GM03348 (cell line): ENCODE measurements around the gene PHTF2.
A peak's percentile ranks its signal among the peaks of the same experiment; 100 is the strongest.
"Not testable (repeated sequence)": the region's sequence is repeated elsewhere in the genome, so short reads cannot be mapped to it uniquely, and the experiment has no call there.

Source experiments
- DNase-seq: peaks from one replicate; pipeline ENCODE4 v3.0.0; 2012; ENCODE audit warnings: low spot score

PHTF2 gene

GRCh38 chr7:77830649-77831355 lies 32.2 kb downstream of the PHTF2 start:
- no peak for DNase-seq

DNA sequence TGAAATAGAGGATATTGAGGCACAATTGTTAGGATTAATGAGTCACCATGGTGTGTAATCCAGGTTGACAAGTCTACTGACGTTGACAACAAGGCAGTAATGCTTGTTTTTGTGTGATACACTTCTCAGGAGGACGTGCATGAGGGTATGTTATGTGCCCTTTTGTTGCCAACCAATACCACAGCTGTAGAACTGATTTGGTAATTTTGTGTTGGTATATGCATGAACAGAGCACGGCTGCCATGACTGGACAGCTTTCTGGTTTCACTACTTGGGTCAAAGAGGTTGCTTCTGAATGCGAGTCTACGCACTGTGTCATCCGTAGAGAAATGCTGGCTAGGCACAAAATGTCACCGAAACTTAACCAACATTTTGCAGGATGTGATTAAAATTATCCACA lies 32.9 kb downstream of the PHTF2 start:
- DNase-seq = no peak

- DNase-seq = no peak
These were observed 33.4 kb downstream of the PHTF2 start for GRCh38 chr7:77831953-77832352.

GRCh38 chr7:77833136-77833535 lies 34.6 kb downstream of the PHTF2 start:
- DNase-seq = peak; percentile 39

- not testable (repeated sequence) for DNase-seq
These were observed 37.9 kb downstream of the PHTF2 start for GRCh38 chr7:77836425-77836824.

DNA sequence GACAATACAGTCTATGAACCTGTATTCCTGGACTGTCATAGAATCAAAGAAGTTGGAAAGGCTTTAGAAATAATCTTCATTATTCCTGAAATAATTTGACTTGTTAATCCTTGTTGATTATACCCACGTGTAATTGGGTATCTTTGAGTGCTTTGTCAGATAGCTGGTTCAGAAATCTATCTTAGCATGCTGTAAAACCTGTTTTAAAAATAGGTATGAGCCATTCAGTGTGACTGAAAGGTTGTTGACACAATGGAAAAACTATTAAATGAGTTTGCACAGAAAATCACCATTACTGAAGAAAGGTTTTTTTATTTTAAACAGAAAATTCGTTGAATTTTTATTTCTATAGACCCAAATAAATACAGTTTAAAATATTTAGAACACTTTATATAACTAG lies 38.7 kb downstream of the PHTF2 start:
- DNase-seq = no peak

DNA sequence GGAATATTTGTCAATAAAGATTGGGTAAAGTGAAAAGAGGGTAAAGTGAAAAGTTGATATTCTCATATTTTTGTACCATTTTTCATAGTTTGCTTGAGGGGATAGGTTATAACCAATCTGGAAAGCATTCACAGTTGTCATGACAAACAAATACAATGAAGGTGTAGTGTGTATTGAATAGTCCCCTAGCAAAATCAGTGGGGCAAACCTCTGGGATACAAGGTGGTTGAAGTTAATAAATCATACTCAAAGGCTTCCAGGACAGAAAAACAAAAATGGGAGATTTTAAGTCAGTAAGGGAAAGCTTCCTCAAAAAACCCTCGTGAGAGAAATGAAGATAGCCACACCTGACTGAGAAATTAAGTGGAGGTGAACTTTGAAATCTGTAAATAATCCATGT lies 39.4 kb downstream of the PHTF2 start:
- no peak for DNase-seq

- DNase-seq = no peak
These were observed 40.4 kb downstream of the PHTF2 start for GRCh38 chr7:77838929-77839491.

GRCh38 chr7:77839919-77840318 lies 41.3 kb downstream of the PHTF2 start:
- DNase-seq = no peak

DNA sequence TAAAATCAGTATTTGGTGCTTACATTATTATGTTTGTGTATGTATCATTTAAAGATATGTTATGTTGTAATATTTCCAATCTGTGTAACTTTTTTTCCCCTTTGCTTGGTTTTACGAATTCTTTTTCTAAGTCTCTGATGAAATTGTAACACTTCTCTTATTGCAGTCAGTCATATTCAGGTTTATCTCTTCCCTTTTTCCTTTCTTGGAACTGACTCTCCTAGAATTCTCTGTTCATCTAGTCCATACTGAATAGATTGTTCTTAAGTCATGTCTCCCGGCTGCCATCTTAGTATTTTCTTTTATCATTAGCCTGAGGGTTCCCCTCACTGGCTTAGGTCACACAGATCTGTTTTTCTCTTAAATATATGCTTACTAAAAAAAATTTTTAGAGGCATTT lies 44.6 kb downstream of the PHTF2 start:
- DNase-seq = no peak

DNA sequence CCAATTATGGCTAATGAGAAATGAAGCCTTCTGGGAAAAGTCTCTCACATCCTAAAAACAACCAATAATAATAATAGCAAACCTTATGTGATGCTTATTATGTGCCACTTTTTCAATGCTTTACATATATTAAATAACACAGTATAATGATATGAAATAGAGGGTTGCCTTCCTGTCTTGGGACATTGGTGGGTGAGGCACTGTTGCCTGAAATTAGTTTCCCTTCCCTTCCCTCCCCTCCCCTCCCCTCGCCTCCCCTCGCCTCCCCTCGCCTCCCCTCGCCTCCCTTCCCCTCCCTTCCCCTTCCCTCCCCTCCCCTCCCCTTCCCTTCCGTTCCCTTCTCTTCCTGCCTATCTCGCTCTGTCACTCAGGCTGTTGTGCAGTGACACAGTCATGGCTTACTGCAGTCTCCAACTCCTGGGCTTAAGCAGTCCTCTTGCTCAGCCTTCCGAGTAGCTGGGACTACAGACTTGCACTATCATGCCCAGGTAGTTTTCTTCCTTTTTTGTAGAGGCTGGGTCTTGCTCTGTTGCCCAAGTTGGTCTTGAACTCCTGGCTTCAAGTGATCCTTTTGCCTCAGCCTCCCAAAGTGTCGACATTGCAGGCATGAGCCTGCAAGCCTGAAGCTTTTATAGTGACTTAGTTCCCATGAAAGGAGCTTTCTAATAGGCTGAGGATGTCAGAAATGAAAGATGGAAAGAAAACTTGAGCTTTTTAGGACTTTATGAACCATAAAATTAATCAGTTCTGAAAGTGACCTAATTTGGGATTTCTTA lies 47.9 kb downstream of the PHTF2 start:
- DNase-seq = no peak

DNA sequence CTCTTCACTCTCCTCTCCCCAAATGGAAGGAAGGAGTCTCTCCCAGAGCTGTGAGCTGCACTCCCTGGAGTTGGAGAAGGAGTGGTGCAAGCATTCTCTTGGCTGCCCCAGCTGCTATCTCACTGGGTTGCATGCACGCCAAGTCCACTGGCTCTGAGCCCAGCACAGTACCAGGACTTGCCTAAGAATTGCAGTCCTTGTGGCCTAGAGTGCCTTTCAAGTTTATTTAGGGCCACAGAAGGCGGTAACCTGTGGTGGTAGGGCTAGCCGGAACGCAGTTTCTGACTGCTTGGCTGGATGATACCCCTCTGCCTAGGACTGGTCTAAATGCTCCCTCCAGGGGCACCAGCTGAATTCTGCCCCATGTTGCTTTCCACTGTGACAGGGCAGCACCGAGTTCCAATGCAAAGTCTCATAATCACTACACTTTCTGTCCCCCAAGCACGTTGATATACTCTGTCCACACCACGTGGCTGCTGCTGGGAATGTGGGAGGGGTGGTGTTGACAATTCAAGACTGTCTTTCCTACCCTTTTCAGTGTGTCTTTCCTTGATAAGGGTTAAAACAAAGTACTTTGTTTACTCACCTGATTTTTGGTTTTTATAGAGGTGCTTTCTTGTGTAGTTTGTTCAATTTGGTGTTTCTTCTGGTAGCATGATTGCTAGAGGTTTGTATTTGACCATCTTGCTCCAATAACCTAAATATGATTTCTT lies 57.0 kb downstream of the PHTF2 start:
- DNase-seq = no peak

DNA sequence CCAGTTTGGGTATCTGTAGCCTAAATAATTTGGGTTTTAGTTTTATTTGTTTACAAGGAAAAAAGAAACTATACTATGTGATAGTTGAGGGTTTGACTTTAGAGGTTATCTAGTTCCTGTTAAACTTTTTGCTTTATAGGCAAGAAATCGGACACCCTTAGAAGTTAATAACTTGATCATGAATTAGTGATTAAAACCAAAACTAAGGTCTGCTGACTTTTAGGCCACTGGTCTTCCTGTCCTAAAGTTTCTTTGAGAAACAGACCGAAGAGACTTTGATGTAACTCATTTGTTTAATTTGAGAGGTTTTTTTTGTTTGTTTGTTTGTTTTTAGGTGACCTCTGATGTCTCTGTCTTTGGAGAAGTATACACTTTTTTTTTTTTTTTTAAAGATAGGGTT lies 59.7 kb downstream of the PHTF2 start:
- DNase-seq = no peak

- DNase-seq = no peak
These were observed 60.8 kb downstream of the PHTF2 start for GRCh38 chr7:77859343-77859742.

DNA sequence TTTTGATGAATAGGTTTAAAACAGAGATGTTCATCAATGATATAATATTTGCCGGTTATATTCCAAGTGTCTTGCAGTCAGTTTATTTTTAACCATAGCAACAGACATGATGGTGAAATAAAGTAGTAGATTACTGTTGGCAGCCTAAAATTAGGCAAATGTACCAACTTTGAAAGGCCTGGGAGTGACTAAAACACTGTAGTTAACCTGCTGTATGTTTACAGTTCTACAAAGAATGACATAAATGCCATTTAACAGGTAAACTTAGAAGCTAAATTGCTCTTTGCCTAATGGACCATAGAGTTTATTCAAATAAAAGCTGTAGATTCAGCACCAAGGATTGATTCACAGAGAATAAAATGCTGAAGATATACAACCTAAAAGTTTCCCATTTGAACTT lies 64.1 kb downstream of the PHTF2 start:
- DNase-seq = no peak

DNA sequence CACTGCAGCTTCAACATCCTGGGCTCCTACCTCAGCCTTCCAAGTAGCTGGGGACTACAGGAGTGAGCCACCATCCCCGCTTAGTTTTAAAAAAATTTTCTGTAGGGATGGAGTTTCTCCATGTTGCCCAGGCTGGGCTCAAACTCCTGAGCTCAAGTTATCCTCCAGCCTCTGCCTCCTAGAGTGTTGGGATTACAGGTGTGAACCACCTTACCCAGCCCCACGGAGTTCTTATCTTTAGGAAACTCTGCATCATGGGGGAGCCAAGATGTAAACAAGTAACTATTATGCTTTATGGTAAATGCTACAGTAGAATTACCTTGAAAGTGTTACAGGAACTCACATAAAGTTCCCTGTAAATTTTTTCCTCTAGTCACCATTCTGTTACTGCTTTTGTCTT lies 65.3 kb downstream of the PHTF2 start:
- DNase-seq = no peak

- peak; percentile 20 for DNase-seq
These were observed 67.8 kb downstream of the PHTF2 start for GRCh38 chr7:77866370-77866769.

DNA sequence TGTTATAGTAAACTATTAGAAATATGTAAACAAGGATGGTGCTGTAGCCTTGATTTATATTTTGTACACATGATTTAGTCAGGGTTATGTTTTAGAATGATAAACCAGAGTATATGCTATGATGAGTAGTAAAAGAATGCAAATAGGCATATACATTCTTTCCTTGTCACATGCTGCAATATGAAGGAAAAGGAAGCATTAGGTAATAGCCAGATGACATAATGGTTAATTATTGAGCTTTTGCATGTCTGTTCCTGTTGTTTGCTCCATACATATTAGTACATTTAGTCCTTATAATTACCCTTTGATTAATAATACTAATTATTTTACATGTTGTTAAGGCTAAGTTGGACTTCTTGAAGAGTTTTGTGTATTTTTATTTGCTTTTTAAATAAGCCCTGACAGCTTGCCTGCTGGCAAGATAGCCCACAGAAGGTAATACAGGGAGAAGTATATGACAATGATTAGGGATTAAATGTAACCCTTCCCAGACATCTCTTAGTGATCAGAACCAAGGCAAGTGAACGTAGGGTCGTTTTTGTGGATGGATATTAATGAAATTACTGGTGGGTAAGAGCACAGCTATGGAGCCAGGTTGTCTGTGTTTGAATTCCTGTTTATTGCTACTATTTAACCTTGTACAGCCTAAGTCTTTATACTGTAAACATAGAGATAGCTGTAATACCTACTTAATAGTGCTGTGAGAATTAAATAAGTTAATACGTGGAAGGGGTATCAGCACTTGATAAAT lies 68.4 kb downstream of the PHTF2 start:
- peak; percentile 57 for DNase-seq

- peak; percentile 5 for DNase-seq
These were observed 68.9 kb downstream of the PHTF2 start for GRCh38 chr7:77867537-77867865.

DNA sequence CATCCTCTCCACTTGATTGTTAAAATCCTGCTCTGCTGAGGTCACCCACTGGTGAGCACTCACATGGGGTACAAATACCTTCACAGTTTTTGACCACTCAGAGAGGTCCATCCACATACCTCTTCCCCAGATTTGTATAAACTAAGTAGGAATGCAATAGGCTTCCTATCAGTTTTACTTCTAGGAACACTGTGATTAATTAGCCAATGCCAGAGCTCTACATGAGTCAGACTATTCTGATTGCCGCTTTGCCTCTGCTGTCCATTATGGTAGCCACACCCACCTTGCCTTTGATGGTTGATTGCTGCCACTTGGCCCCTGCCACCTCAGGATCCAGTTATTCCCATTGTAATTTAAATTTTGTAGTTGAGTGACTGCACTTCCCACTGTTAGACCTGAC lies 73.7 kb downstream of the PHTF2 start:
- not testable (repeated sequence) for DNase-seq

- DNase-seq = not testable (repeated sequence)
These were observed 75.1 kb downstream of the PHTF2 start for GRCh38 chr7:77873416-77874327.
